Measurements from ENCODE around the gene GCK.

DNA sequence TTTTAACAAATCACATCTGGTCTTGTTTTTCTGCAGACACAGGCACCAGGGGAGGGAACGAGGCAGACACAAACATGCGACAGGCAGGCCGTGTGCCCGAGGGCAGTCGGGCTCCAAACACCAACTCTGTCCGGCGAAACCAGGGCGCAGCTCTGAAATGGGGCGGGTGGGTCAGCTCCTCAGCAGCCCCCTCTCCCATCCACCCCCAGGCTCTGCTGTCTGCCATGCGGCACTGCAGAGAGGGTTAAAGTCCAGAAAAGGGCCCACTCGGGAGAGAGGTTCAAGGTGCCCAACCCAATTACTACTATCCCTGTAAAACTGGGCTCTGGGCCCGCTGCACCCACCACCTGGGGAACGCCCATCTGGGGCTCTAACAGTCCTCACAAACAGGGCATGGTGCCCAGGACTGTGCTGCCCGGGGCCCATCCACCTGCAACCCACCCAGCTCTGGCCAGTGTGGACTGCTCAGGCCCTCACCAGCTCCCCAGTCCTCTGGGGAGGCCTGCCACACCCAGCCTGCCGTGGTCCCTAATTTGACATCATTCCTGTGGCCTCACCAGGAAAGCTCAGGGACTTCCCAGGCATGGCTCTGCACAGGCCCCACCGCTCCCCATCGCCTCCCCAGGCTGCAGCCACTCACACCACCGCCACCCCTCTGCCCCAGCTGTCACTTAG, 30.3 kb upstream of the GCK start:
- TF ChIP-seq POLR2A (IDR thresholded peaks at IDR 0.05): no peak
- TF ChIP-seq, protein P1, sequence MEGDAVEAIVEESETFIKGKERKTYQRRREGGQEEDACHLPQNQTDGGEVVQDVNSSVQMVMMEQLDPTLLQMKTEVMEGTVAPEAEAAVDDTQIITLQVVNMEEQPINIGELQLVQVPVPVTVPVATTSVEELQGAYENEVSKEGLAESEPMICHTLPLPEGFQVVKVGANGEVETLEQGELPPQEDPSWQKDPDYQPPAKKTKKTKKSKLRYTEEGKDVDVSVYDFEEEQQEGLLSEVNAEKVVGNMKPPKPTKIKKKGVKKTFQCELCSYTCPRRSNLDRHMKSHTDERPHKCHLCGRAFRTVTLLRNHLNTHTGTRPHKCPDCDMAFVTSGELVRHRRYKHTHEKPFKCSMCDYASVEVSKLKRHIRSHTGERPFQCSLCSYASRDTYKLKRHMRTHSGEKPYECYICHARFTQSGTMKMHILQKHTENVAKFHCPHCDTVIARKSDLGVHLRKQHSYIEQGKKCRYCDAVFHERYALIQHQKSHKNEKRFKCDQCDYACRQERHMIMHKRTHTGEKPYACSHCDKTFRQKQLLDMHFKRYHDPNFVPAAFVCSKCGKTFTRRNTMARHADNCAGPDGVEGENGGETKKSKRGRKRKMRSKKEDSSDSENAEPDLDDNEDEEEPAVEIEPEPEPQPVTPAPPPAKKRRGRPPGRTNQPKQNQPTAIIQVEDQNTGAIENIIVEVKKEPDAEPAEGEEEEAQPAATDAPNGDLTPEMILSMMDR (IDR thresholded peaks at IDR 0.05): no peak
